Skeletal muscle tissue (tissue), 4 donors: Measurements from ENCODE around the gene AGTR2. TPM values are rescaled to one million over a fixed set of nuclear protein-coding genes. Genes with fewer than 3 reads are reported as not detected.
"Not testable (repeated sequence)": the region's sequence is repeated elsewhere in the genome, so short reads cannot be mapped to it uniquely, and the experiment has no call there.

Source experiments
- H3K27ac ChIP-seq: one replicate; pipeline ENCODE4 v1.7.0; 2013; ENCODE audit warnings: mild to moderate bottlenecking, low read depth, low read length, inconsistent platforms
- H3K27me3 ChIP-seq, 3 donors: one replicate each; pipeline ENCODE4 v1.7.0; 2013; ENCODE audit warnings: low read length in 3 of 3; ENCODE audit not compliant: control insufficient read depth in 3 of 3, insufficient read depth in 3 of 3
- H3K36me3 ChIP-seq, 3 donors: one replicate each; pipeline ENCODE4 v1.7.0; 2013; ENCODE audit warnings: low read length in 3 of 3; ENCODE audit not compliant: control insufficient read depth in 3 of 3, insufficient read depth in 3 of 3
- H3K4me1 ChIP-seq, 3 donors: one replicate each; pipeline ENCODE4 v1.7.0; 2013; ENCODE audit warnings: low read length in 3 of 3, mild to moderate bottlenecking in 3 of 3; ENCODE audit not compliant: control insufficient read depth in 3 of 3, insufficient read depth in 3 of 3
- H3K4me3 ChIP-seq, 3 donors: one replicate each; pipeline ENCODE4 v1.7.0; 2013; ENCODE audit warnings: low read length in 3 of 3
- H3K9ac ChIP-seq, 3 donors: one replicate each; pipeline ENCODE4 v1.7.0; 2013; ENCODE audit warnings: low read length in 3 of 3, mild to moderate bottlenecking in 3 of 3, moderate library complexity in 2 of 3, low read depth in 1 of 3
- H3K9me3 ChIP-seq, 3 donors: one replicate each; pipeline ENCODE4 v1.7.0; 2013; ENCODE audit warnings: low read length in 3 of 3; ENCODE audit not compliant: control insufficient read depth in 3 of 3
- total RNA-seq: library from RNA; depleted of rRNA; stranded (reverse); fragments of >200 nt; gene quantifications from one replicate; pipeline ENCODE4 v1.2.3, GENCODE V29; 2014
- donor health status: Osteomylitis.

The AGTR2 gene
- total RNA-seq, 1 donor from 2014 or later, result 40.2 TPM

GRCh38 chrX:116204932-116205331 lies 34.4 kb downstream of the AGTR2 start:
- Histone ChIP-seq H3K4me1 (no peaks in the 10 kb centered on the region), H3K4me3 (no peak overlapping the region), H3K9me3 (no peaks in the 10 kb centered on the region), H3K27ac (no peak overlapping the region), H3K9ac (no peak overlapping the region), H3K36me3 (no peaks in the 10 kb centered on the region), H3K27me3 (no peaks in the 10 kb centered on the region)

- no peaks in the 10 kb centered on the region for H3K4me1 ChIP-seq
- H3K9me3 ChIP-seq, result no peaks in the 10 kb centered on the region
- no peaks in the 10 kb centered on the region for H3K27me3 ChIP-seq
- H3K4me3 ChIP-seq, result no peak overlapping the region
- H3K36me3 ChIP-seq, result no peaks in the 10 kb centered on the region
- no peak overlapping the region for H3K9ac ChIP-seq
- no peak overlapping the region for H3K27ac ChIP-seq
Measured at GRCh38 chrX:116213262-116213661, 42.7 kb downstream of the AGTR2 start.

- not testable (repeated sequence) for H3K9ac ChIP-seq, H3K4me1 ChIP-seq, H3K27ac ChIP-seq, H3K9me3 ChIP-seq, H3K4me3 ChIP-seq, H3K36me3 ChIP-seq, H3K27me3 ChIP-seq
Measured at GRCh38 chrX:116217080-116217479, 46.5 kb downstream of the AGTR2 start.
